H1 (cell line): ENCODE results near the gene TMEM72. TPM values are rescaled to one million over a fixed set of nuclear protein-coding genes. Genes with fewer than 3 reads are reported as not detected.

Experiments
- CTCF ChIA-PET: fragments of 300-600 bp; sonication (Branson Sonifier 250); formaldehyde crosslinking; loops from one replicate; lab custom pipeline; 2021; ENCODE audit not compliant: partially characterized antibody; lab: Charles Lee
- POLR2A ChIA-PET: fragments of 300-600 bp; sonication (Branson Sonifier 250); formaldehyde crosslinking; loops from one replicate; lab custom pipeline; 2021; ENCODE audit warnings: inconsistent platforms; ENCODE audit not compliant: partially characterized antibody; lab: Charles Lee
- DNase-seq, 2 experiments: peaks; one replicate each; pipeline versions ENCODE4 v3.0.0 to v3.0.0-alpha.2; 2010 to 2022; ENCODE audit warnings: low spot score in 2 of 2, low read depth in 1 of 2, mixed read lengths in 1 of 2
- FAIRE-seq: peaks from 2 replicates; lab custom pipeline; 2011; peaks lifted over from hg19 to GRCh38; lab: Jason Lieb, UNC
- H2AFZ ChIP-seq: 2 replicates; pipeline ENCODE4 v1.8.1; 2012; ENCODE audit warnings: low read length, inconsistent platforms
- H2AK5ac ChIP-seq: 2 replicates; pipeline ENCODE4 v1.6.1; 2013; ENCODE audit warnings: low read depth, low read length
- H2BK120ac ChIP-seq: replicated peaks from 2 replicates; pipeline ENCODE3; 2013; ENCODE audit warnings: low read depth, low read length, inconsistent platforms
- H2BK12ac ChIP-seq: 2 replicates; pipeline ENCODE4 v1.6.1; 2013; ENCODE audit warnings: low read depth, low read length
- H2BK15ac ChIP-seq: 2 replicates; pipeline ENCODE4 v1.6.1; 2013; ENCODE audit warnings: low read length
- H2BK20ac ChIP-seq: 2 replicates; pipeline ENCODE4 v1.6.1; 2013; ENCODE audit warnings: low read length
- H2BK5ac ChIP-seq: 2 replicates; pipeline ENCODE4 v1.6.1; 2013; ENCODE audit warnings: low read depth, low read length
- H3K14ac ChIP-seq: 2 replicates; pipeline ENCODE4 v1.6.1; 2013; ENCODE audit warnings: inconsistent platforms; ENCODE audit not compliant: insufficient read length
- H3K18ac ChIP-seq: 2 replicates; pipeline ENCODE4 v1.6.1; 2013; ENCODE audit warnings: low read length; ENCODE audit errors: extremely low read depth
- H3K23ac ChIP-seq: 2 replicates; pipeline ENCODE4 v1.6.1; 2013; ENCODE audit warnings: inconsistent platforms; ENCODE audit not compliant: insufficient read length
- H3K23me2 ChIP-seq: 2 replicates; pipeline ENCODE4 v1.6.1; 2013; ENCODE audit warnings: low read depth, low read length
- H3K27ac ChIP-seq: 2 replicates; pipeline ENCODE4 v1.6.1; 2011; ENCODE audit warnings: low read depth, low read length, inconsistent platforms
- H3K27me3 ChIP-seq, 4 experiments: replicated peaks in 1 of 4; 1 replicate in 1 of 4; 2 replicates in 3 of 4; pipeline versions ENCODE4 v1.6.1 to v1.8.1; 2011 to 2013; ENCODE audit warnings: low read length in 3 of 4, mild to moderate bottlenecking in 3 of 4, inconsistent platforms in 2 of 4, mixed read lengths in 2 of 4, moderate library complexity in 1 of 4; ENCODE audit not compliant: control insufficient read depth in 3 of 4, insufficient read depth in 3 of 4; ENCODE audit errors: extremely low read depth in 1 of 4
- H3K36me3 ChIP-seq, 4 experiments: 2 replicates each; pipeline versions ENCODE4 v1.6.1 to v1.8.1; 2011 to 2013; ENCODE audit warnings: mild to moderate bottlenecking in 4 of 4, low read length in 3 of 4, moderate library complexity in 2 of 4, control low read depth in 1 of 4, inconsistent platforms in 1 of 4; ENCODE audit not compliant: insufficient read depth in 4 of 4, control insufficient read depth in 2 of 4
- H3K4ac ChIP-seq: replicated peaks from 2 replicates; pipeline ENCODE3; 2013; ENCODE audit warnings: low read length, low read depth, mixed read lengths, inconsistent platforms; ENCODE audit not compliant: insufficient read length
- H3K4me1 ChIP-seq, 4 experiments: replicated peaks in 1 of 4; 1 replicate in 1 of 4; 2 replicates in 3 of 4; pipeline versions ENCODE4 v1.6.1 to v1.8.1; 2011 to 2013; ENCODE audit warnings: low read length in 3 of 4, inconsistent platforms in 2 of 4, mixed read lengths in 1 of 4; ENCODE audit not compliant: insufficient read depth in 4 of 4, control insufficient read depth in 3 of 4
- H3K4me2 ChIP-seq, 2 experiments: 2 replicates each; pipeline versions ENCODE4 v1.6.1 to v1.8.1; 2011 to 2013; ENCODE audit warnings: low read depth in 2 of 2, low read length in 2 of 2, control low read depth in 1 of 2, inconsistent platforms in 1 of 2, mild to moderate bottlenecking in 1 of 2; ENCODE audit not compliant: insufficient read depth in 1 of 2
- H3K4me3 ChIP-seq, 4 experiments: fragments of 200-600, 300-600 bp in 1 of 4; sonication (generic), shearing (Covaris generic), sonication (Bioruptor Twin) in 1 of 4; 2 replicates each; pipeline versions ENCODE4 v1.5.1 to v1.8.1; 2011 to 2016; ENCODE audit warnings: low read length in 4 of 4, low read depth in 3 of 4, control low read depth in 2 of 4, inconsistent platforms in 2 of 4, mild to moderate bottlenecking in 2 of 4, mixed read lengths in 1 of 4, moderate library complexity in 1 of 4; ENCODE audit not compliant: insufficient read depth in 2 of 4; ENCODE audit errors: extremely low read depth in 1 of 4
- H3K56ac ChIP-seq: replicated peaks from 2 replicates; pipeline ENCODE3; 2013; ENCODE audit warnings: low read depth, mild to moderate bottlenecking, mixed read lengths, low read length, inconsistent platforms; ENCODE audit not compliant: insufficient read length
- H3K79me1 ChIP-seq: 2 replicates; pipeline ENCODE4 v1.6.1; 2013; ENCODE audit warnings: low read depth, low read length, control low read depth
- H3K79me2 ChIP-seq, 2 experiments: 2 replicates each; pipeline versions ENCODE4 v1.6.1 to v1.8.1; 2012 to 2013; ENCODE audit warnings: low read length in 2 of 2, mild to moderate bottlenecking in 2 of 2, inconsistent platforms in 1 of 2; ENCODE audit not compliant: insufficient read depth in 2 of 2, control insufficient read depth in 1 of 2
- H3K9ac ChIP-seq, 4 experiments: replicated peaks in 1 of 4; 1 replicate in 1 of 4; 2 replicates in 3 of 4; pipeline versions ENCODE4 v1.6.1 to v1.8.1; 2011 to 2013; ENCODE audit warnings: low read depth in 3 of 4, low read length in 3 of 4, control low read depth in 2 of 4, mild to moderate bottlenecking in 2 of 4, moderate library complexity in 2 of 4, inconsistent platforms in 1 of 4; ENCODE audit errors: extremely low read depth in 1 of 4
- H3K9me3 ChIP-seq, 2 experiments: 2 replicates each; pipeline versions ENCODE4 v1.6.1 to v1.8.1; 2012 to 2013; ENCODE audit warnings: mild to moderate bottlenecking in 2 of 2, moderate library complexity in 2 of 2, control low read depth in 1 of 2, inconsistent platforms in 1 of 2, low read depth in 1 of 2, low read length in 1 of 2, mixed read lengths in 1 of 2; ENCODE audit not compliant: insufficient read depth in 2 of 2
- H4K20me1 ChIP-seq, 2 experiments: replicated peaks in 1 of 2; 2 replicates each; pipeline versions ENCODE3 to v1.8.1; 2011 to 2013; ENCODE audit warnings: inconsistent platforms in 2 of 2, low read length in 2 of 2, mild to moderate bottlenecking in 1 of 2; ENCODE audit not compliant: insufficient read depth in 2 of 2, control insufficient read depth in 1 of 2
- H4K5ac ChIP-seq: 2 replicates; pipeline ENCODE4 v1.6.1; 2013; ENCODE audit warnings: low read length, low read depth, mixed read lengths, inconsistent platforms; ENCODE audit not compliant: insufficient read length
- H4K8ac ChIP-seq: 2 replicates; pipeline ENCODE4 v1.8.0; 2013; ENCODE audit warnings: mild to moderate bottlenecking, moderate library complexity, low read length, inconsistent platforms; ENCODE audit not compliant: insufficient read depth; ENCODE audit errors: extremely low read depth
- H4K91ac ChIP-seq: replicated peaks from 2 replicates; pipeline ENCODE3; 2013; ENCODE audit warnings: low read length, mixed read lengths, inconsistent platforms; ENCODE audit not compliant: insufficient read length
- BCL11A ChIP-seq, 2 experiments: IDR thresholded peaks; one replicate each; pipeline ENCODE4 v1.6.1; 2011; ENCODE audit warnings: low read depth in 2 of 2, low read length in 2 of 2, mild to moderate bottlenecking in 2 of 2
- CEBPB ChIP-seq: IDR thresholded peaks from 2 replicates; pipeline ENCODE4 v1.6.1; 2012; ENCODE audit warnings: low read depth, low read length
- CHD1 ChIP-seq: IDR thresholded peaks from 2 replicates; pipeline ENCODE4 v1.6.1; 2012; ENCODE audit warnings: low read depth, low read length, improper control_type of control experiment
- CTBP2 ChIP-seq: IDR thresholded peaks from 2 replicates; pipeline ENCODE4 v1.7.0; 2011; ENCODE audit warnings: borderline replicate concordance, mild to moderate bottlenecking, moderate library complexity, mixed read lengths, low read length; ENCODE audit not compliant: insufficient read depth, insufficient read length
- EP300 ChIP-seq, 2 experiments: IDR thresholded peaks; 1 replicate in 1 of 2; 2 replicates in 1 of 2; pipeline ENCODE4 v1.6.1; 2011 to 2012; ENCODE audit warnings: low read depth in 2 of 2, low read length in 2 of 2, mild to moderate bottlenecking in 2 of 2, borderline replicate concordance in 1 of 2, inconsistent platforms in 1 of 2, moderate library complexity in 1 of 2
- KDM1A ChIP-seq: fragments of 200-600, 300-600 bp; sonication (generic); IDR thresholded peaks from 2 replicates; pipeline ENCODE4 v1.7.1; 2016; ENCODE audit warnings: mild to moderate bottlenecking, low read length, borderline replicate concordance
- KDM5A ChIP-seq: fragments of 200-600 bp; IDR thresholded peaks from 2 replicates; pipeline ENCODE4 v1.7.1; 2012; ENCODE audit warnings: mild to moderate bottlenecking, low read length, inconsistent platforms, mixed read lengths
- MAFK ChIP-seq: IDR thresholded peaks from 2 replicates; pipeline ENCODE4 v1.6.1; 2012; ENCODE audit warnings: low read depth, mild to moderate bottlenecking, improper control_type of control experiment, low read length
- NRF1 ChIP-seq: IDR thresholded peaks from 2 replicates; pipeline ENCODE4 v1.6.1; 2011; ENCODE audit warnings: mild to moderate bottlenecking, low read depth, low read length, improper control_type of control experiment
- SIRT6 ChIP-seq: IDR thresholded peaks from one replicate; pipeline ENCODE4 v1.7.1; 2012; ENCODE audit warnings: low read length, inconsistent platforms
- SIX5 ChIP-seq: IDR thresholded peaks from 2 replicates; pipeline ENCODE4 v1.6.1; 2011; ENCODE audit warnings: mild to moderate bottlenecking, low read depth, low read length
- SUZ12 ChIP-seq: fragments of 200-600 bp; sonication (generic); IDR thresholded peaks from 2 replicates; pipeline ENCODE4 v1.6.1; 2012; ENCODE audit warnings: mild to moderate bottlenecking, inconsistent platforms, low read length, moderate library complexity, mixed read lengths
- WGBS, 2 experiments: shearing (Covaris generic) in 1 of 2; methylation state at CpG; one replicate each; pipeline versions ENCODE4 v1.1.6 to v1.1.7; 2013 to 2015; ENCODE audit warnings: low lambda C conversion rate in 2 of 2, mixed read lengths in 2 of 2, inconsistent platforms in 1 of 2, low coverage in 1 of 2, missing lambda C conversion rate in 1 of 2; ENCODE audit not compliant: insufficient replicate concordance in 2 of 2, insufficient coverage in 1 of 2, insufficient read length in 1 of 2; ENCODE audit errors: extremely low coverage in 1 of 2, missing lambda C conversion rate in 1 of 2; 5-methylcytosine and 5-hydroxymethylcytosine counted together
- polyA plus RNA-seq, 7 experiments: library from polyadenylated mRNA; depleted of rRNA in 3 of 7; stranded (reverse) in 5 of 7; unstranded in 2 of 7; fragments of >200 nt in 5 of 7; fragments of 200-250 nt in 2 of 7; gene quantifications; 1 replicate in 5 of 7; 2 replicates in 1 of 7; 4 replicates in 1 of 7; pipeline versions ENCODE4 v1.2.1 to v1.2.3, GENCODE V29; 2011 to 2013; ENCODE audit warnings: missing spikeins in 2 of 7, mixed read lengths in 2 of 7
- total RNA-seq: library from RNA; stranded (reverse); fragmentation: NEBNext Ultra II Directional; extraction: Animal tissue kit (Norgen Biotek cat#: 25700); gene quantifications from 2 replicates; pipeline ENCODE4 v1.2.1, GENCODE V29; 2021

The TMEM72 gene
- total and polyA plus RNA-seq, 2 of the 8 experiments (the other 6 are each of a cell fraction or from before 2014, with no cell fraction given), result not detected

DNA sequence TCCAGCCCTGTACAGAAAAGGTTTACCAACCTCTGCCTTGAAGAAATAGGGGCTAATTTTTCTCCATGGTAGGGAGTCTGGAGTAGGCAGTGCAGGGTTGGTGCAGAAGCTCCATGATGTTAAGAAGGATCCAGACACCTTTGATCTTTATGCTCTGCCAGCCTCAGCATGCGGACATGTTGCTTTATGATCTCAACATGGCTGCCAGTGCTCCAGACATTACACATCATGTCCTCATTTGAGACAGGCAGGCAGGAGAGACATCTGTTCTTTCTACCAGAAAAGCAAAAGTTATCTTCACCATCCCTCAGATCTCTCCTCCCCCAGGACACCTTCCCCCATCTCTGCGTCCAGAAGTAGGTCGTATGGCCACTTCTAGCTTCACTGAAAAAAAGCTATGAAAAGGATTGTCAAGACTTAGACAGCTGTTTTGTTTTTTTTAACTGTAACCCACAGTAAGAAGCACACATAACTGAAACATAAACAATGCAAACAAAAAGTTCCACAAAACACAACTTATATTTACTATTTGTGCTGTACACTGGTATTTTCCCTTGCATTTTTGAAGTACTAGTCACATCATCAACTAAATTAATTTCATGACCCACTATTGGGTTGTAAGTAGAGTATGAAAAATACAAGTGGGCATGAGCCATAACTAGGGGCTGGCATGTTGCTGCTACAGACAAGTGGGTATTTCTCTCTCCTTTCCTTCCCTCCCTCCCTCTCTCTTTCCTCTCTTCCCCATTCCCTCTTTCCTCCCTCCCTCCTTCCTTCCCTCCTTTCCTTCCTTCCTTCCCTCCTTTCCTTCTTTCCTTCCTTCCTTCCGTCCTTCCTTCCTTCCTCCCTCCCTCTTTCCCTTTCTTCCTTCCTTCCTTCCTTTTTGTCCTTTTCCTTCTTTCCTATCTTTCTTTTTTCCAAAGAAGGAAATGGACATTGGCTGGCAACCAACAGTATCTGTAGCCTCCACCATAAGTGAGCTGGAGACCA is 45.9 kb downstream of the TMEM72 start:
- POLR2A ChIA-PET, result interaction anchor here (0.7 to 1.6 kb wide), 2 partner anchors 19 to 22 kb away, joined by 3 to 5 read pairs; partner anchors contain the start of gene DEPP1
- no peak overlapping the region for H3K9ac ChIP-seq
- no peak overlapping the region for H2BK120ac ChIP-seq
- no peak for TF ChIP-seq EP300 (IDR thresholded peaks at IDR 0.05; ENCODE audit: borderline replicate concordance in 1 of 2, low read depth in 2 of 2, low read length in 2 of 2)
- TF ChIP-seq SIX5, result no peak
- TF ChIP-seq CHD1, result no peak
- no peak for TF ChIP-seq NRF1
- TF ChIP-seq CEBPB, result no peak
- TF ChIP-seq CTBP2, result no peak
- no peak for TF ChIP-seq KDM5A
- no peak for TF ChIP-seq BCL11A (IDR thresholded peaks at IDR 0.05; ENCODE audit: low read depth in 2 of 2, low read length in 2 of 2)
- no peak for TF ChIP-seq SUZ12
- TF ChIP-seq SIRT6, result no peak
- TF ChIP-seq MAFK, result no peak
- TF ChIP-seq KDM1A, result no peak

More for the DNA sequence above, 45.9 kb downstream of the TMEM72 start:
- Histone ChIP-seq H3K9me3 (no peaks in the 10 kb centered on the region), H4K5ac (no peak overlapping the region), H4K91ac (no peak overlapping the region), H3K36me3 (no peaks in the 10 kb centered on the region), H3K79me2 (no peaks in the 10 kb centered on the region), H2AK5ac (no peak overlapping the region), H3K23ac (no peak overlapping the region), H2BK12ac (no peak overlapping the region), H3K79me1 (no peaks in the 10 kb centered on the region), H3K4me2 (no peak overlapping the region), H3K27me3 (peaks cover 0 to 7% (median 3%) of the 10 kb centered on the region in 4 experiments; a peak in 4 of 7 replicates), H2AFZ (no peak overlapping the region), H3K4me1 (peaks cover 4 to 18% (median 10%) of the 10 kb centered on the region in 4 experiments), H3K4ac (no peak overlapping the region), H4K20me1 (no peaks in the 10 kb centered on the region), H3K14ac (no peak overlapping the region), H2BK20ac (no peak overlapping the region), H2BK5ac (no peak overlapping the region), H4K8ac (no peak overlapping the region), H3K27ac (no peak overlapping the region), H2BK15ac (no peak overlapping the region), H3K18ac (no peak overlapping the region), H3K4me3 (no peak overlapping the region), H3K56ac (no peak overlapping the region), H3K23me2 (peaks cover 8% of the 10 kb centered on the region)
- WGBS, 2 experiments, result 79% methylated on average over 4 of the region's 4 CpGs; no CpG with 5 or more reads in 1 of the 2 experiments
- DNase-seq (no peak), FAIRE-seq (no peak)
- CTCF ChIA-PET, result interaction anchor here (0.6 to 13.4 kb wide), 6 partner anchors 9 to 51 kb away, joined by 3 to 143 read pairs (median 3); no protein-coding TSS in a partner anchor
